GM12874 (cell line): Measurements from ENCODE around the gene ZACN.

Source experiments
- CTCF ChIP-seq: IDR thresholded peaks from 2 replicates; pipeline ENCODE4 v1.5.1; 2011; ENCODE audit warnings: low read depth, mild to moderate bottlenecking, control low read depth, low read length, moderate library complexity; ENCODE audit not compliant: insufficient read depth

ZACN gene

GRCh38 chr17:76092526-76093413, 13.8 kb downstream of the ZACN start:
- no peak for TF ChIP-seq CTCF

DNA sequence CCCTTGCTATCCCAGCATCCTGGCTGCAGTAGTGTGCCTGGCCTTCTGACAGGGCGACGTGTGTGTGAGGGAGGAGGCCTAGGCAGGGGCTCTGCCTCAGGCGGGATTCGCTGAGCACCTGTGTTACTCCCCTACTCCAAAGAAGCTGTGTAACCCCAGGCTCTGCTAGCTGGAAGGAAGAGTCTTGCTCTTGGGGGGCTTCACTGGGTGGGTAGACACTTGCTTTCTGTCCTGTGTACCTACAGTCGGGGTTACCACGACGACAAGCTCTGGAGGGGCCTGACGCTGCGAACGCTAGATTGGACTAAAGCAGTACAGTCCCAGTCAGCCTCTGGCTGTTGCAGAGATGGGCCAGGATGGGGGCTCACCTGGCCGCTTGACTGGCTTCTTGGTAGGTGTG, 15.1 kb downstream of the ZACN start:
- TF ChIP-seq CTCF = no peak

DNA sequence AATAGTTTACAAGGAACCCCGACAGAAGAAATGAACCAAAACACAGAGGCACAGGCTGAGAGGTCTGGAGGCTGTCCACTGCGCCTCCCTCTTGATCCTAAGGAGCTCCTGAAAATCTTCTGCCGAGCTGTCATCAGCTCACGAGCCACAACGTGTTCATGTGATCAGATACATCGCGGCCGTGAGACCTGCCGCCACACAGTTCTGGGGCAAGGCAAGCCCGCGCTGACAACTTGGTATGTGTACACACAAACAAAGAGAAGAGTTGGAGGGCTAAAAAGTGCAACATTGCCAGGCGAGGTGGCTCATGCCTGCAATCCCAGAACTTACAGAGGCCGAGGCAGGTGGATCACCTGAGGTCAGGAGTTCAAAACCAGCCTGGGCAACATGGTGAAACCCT, 17.0 kb downstream of the ZACN start:
- TF ChIP-seq CTCF = no peak

- TF ChIP-seq CTCF = no peak
These were observed 18.8 kb downstream of the ZACN start for GRCh38 chr17:76097716-76098295.

- no peak for TF ChIP-seq CTCF
These were observed 23.9 kb downstream of the ZACN start for GRCh38 chr17:76102944-76103273.

GRCh38 chr17:76103274-76104139, 24.5 kb downstream of the ZACN start, which contains the start of gene EXOC7:
TSS of gene EXOC7 (minus strand) at chr17:76103787. CDS start at chr17:76103692, 95 bp downstream.
- TF ChIP-seq CTCF = 0 out of 2 replicates have a peak, but pooled peaks have one; percentile 4
